ENCODE results near the gene PRDM16. TPM values are rescaled to one million over a fixed set of nuclear protein-coding genes. Genes with fewer than 3 reads are reported as not detected.

The PRDM16 gene
- total and polyA plus RNA-seq, 2 experiments from 2014 or later: 0.14 to 0.16 TPM

- Mint-ChIP-seq H3K9me3 (no peaks in the 10 kb centered on the region), H3K4me3 (no peak overlapping the region), H3K36me3 (ENCODE audit: low read depth) (no peaks in the 10 kb centered on the region), H3K4me1 (no peaks in the 10 kb centered on the region; the same call in 2 of the 3 replicates), H3K27ac (no peak overlapping the region), H3K27me3 (ENCODE audit: insufficient read depth, low read depth, poor library complexity) (peaks cover 1% of the 10 kb centered on the region)
- Histone ChIP-seq H3K36me3 (ENCODE audit: insufficient read depth) (no peaks in the 10 kb centered on the region), H4K20me1 (replicated peaks; ENCODE audit: insufficient read depth) (no peaks in the 10 kb centered on the region), H3K79me2 (replicated peaks; ENCODE audit: insufficient read depth) (no peaks in the 10 kb centered on the region), H3K27me3 (ENCODE audit: insufficient read depth) (no peaks in the 10 kb centered on the region), H3K27ac (ENCODE audit: low read depth) (no peak overlapping the region), H2AFZ (no peak overlapping the region), H3K9me2 (ENCODE audit: insufficient read depth) (no peaks in the 10 kb centered on the region), H3K4me2 (no peak overlapping the region), H3K4me3 (no peak overlapping the region), H3K4me1 (ENCODE audit: insufficient read depth) (no peaks in the 10 kb centered on the region), H3F3A (replicated peaks; ENCODE audit: low read depth) (no peaks in the 10 kb centered on the region)
- DNase-seq (ENCODE audit: low spot score): no peak
- no peak for TF ChIP-seq EZH2phosphoT487 (IDR thresholded peaks at IDR 0.05; ENCODE audit: unreplicated experiment)
- no peak for TF ChIP-seq ZNF462 (CRISPR knock-in tag; IDR thresholded peaks at IDR 0.05)
- TF ChIP-seq REST (IDR thresholded peaks at IDR 0.05; ENCODE audit: unreplicated experiment): no peak
- TF ChIP-seq JUNB (IDR thresholded peaks at IDR 0.05; ENCODE audit: unreplicated experiment): no peak
- no peak for TF ChIP-seq ETS1 (IDR thresholded peaks at IDR 0.05)
- TF ChIP-seq ZNF331 (CRISPR knock-in tag; IDR thresholded peaks at IDR 0.05; ENCODE audit: low read depth): no peak
- TF ChIP-seq STAT1 (IDR thresholded peaks at IDR 0.05; ENCODE audit: unreplicated experiment): no peak
- no peak for TF ChIP-seq EZH2 (IDR thresholded peaks at IDR 0.05; ENCODE audit: low read depth, unreplicated experiment)
- TF ChIP-seq, protein P1, sequence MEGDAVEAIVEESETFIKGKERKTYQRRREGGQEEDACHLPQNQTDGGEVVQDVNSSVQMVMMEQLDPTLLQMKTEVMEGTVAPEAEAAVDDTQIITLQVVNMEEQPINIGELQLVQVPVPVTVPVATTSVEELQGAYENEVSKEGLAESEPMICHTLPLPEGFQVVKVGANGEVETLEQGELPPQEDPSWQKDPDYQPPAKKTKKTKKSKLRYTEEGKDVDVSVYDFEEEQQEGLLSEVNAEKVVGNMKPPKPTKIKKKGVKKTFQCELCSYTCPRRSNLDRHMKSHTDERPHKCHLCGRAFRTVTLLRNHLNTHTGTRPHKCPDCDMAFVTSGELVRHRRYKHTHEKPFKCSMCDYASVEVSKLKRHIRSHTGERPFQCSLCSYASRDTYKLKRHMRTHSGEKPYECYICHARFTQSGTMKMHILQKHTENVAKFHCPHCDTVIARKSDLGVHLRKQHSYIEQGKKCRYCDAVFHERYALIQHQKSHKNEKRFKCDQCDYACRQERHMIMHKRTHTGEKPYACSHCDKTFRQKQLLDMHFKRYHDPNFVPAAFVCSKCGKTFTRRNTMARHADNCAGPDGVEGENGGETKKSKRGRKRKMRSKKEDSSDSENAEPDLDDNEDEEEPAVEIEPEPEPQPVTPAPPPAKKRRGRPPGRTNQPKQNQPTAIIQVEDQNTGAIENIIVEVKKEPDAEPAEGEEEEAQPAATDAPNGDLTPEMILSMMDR (conservative IDR thresholded peaks at IDR 0.05; ENCODE audit: low read depth in 2 of 2): no peak
- ATAC-seq: no peak
Measured at GRCh38 chr1:3408751-3409266, 339.8 kb downstream of the PRDM16 start.

All from GM23338 (cell line).